ENCODE results near the gene C1GALT1C1.
"Not testable (repeated sequence)": the region's sequence is repeated elsewhere in the genome, so short reads cannot be mapped to it uniquely, and the experiment has no call there.

Gene C1GALT1C1

GRCh38 chrX:120629667-120630537 is at the start of gene C1GALT1C1:
TSS of gene C1GALT1C1 (minus strand) at chrX:120630054. CDS start at chrX:120627166, 2,888 bp downstream.
- peak; percentile 99 to 100 for DNase-seq

- no peak for DNase-seq
Observed at GRCh38 chrX:120677004-120677652, 47.3 kb upstream of the C1GALT1C1 start.

DNA sequence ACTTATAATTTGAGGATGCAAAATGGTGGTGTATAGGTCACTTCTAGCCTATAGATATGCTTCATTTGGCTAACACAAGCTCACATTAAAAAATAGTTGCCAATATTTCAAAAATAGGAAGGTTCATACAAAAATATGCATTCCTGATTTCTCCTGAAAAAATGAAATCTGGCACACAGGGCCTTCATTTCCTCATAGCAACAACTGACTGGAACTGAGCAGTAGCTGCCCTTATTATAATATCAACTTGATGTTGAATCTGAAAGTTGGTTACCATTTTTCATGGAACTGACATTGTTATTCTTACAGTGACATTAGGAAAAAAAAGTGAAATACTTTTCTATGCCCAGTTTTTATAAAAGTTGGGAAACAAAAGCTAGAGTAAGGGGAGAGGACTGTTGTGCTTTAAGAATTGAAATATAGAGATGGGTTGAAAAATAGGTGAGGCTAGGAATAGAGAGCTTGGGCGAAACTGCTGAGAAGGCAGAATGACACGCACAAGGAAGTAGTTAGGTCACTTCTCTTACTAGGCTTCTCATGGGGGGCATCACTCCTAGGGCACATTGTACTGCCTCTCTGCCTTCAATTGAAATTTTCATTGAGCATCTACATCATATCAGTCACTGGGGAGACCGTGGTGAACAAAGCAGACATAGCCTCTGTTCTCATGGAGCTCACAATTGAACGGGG is 43.1 kb upstream of the C1GALT1C1 start:
- no peak for DNase-seq

DNA sequence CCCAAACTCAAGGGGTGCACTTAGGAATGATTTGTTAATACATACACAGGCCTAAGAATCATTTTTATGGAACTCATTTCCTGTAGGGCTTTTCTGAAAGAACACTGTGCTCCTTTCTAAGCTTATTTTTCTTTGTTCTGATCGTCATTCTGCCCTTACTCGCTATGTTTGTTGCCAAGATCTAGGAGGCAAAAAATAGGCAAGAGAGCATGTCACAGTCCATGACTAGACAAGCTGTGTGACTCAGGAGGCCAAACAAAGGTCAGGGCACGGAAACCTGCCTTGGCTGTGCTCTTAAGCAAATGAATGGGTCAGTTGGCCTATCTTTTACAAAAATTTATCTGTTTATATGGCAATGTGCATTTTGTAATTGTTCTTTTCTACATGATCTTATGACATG is 42.5 kb upstream of the C1GALT1C1 start:
- no peak for DNase-seq

DNA sequence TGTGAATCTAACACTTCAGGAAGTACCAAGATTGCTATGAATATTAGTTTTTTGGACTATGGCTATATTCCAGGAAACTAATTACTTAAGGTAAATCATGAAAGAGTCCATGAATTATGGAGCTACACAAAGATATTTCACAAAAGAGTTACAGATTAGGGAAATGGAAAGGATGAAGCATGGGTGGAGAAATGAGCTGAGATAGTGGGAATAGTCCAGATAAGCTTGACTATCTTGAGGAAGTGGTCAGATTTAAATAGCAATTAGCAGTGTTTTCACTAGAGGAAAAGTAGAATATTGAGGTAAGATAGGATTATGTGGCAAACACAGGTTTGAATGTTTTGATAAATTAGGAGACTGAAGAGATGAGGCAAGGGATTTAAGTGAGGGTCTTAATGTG is 42.1 kb upstream of the C1GALT1C1 start:
- no peak for DNase-seq

DNA sequence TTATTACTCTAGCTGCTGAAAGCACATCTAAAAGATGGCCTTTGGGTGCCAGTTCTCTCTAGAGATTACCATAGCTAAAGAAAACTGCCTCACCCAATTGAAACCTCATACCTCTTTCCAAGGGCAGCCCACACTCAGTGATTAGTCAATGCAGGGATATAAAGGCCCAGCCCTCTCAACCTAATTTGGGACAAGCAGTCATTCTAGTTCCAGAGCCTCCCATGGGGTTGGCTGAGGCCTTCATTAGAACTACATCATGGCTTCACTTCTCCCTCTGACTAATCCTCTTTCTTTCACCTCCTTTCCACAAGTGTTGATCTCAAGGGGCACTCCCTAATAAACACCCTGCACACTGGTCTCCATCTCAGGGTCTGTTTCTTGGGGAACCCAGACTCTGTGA is 38.5 kb upstream of the C1GALT1C1 start:
- DNase-seq = no peak

DNA sequence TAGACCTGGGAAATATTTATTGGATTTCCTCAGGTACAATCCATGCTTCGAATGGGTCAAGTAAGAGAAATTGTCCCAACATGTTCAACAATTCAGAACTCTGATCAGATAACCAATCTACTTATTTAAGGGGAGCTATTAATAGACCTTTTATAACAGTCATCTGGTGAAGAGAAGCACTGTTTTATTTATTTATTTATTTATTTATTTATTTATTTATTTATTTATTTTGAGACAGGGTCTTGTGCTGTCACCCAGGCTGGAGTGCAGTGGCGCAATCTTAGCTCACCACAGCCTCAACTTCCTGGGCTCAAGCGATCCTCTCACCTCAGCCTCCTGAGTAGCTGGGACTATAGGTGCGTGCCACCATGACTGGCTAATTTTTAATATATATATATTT is 34.7 kb upstream of the C1GALT1C1 start:
- not testable (repeated sequence) for DNase-seq

DNA sequence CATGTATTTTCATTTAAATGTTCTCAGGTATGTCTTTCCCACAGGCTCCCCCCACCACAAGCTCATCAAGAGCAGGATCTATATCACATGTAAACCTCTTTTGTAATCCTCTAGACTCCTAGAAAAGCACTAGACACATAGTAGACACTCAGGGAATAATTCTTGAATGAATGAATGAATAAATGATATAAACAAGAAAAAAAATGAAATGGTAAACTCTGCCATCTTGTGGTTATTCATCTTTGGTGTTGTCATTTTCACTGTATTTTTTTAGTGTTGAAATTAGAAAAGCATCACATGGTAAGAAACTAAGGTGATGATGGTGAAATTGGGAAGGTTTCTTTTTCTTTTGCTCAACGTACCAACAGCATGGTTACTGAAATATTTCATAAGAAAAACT is 34.2 kb upstream of the C1GALT1C1 start:
- peak in 1 of 2 experiments; percentile 52 for DNase-seq

- DNase-seq = no peak
Observed at GRCh38 chrX:120662662-120663061, 32.8 kb upstream of the C1GALT1C1 start.

DNA sequence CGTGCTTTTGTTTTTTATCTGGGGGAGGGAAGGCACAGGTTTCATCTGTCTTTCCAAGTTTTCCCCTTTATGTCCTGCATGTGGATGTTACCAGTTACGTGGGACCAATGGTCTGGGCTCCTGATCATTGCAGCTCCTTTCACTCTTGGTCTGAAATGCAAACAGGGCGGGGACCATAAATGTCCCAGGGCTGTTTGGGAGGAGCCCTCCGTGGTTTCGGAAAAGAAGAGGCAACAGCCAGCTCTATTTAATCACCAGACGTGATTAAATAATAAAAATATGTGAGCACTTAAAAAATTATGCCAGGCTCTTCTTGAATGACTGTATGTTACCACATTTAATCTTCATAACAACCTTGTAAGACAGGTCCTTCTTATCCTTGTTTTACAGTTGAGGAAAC is 30.8 kb upstream of the C1GALT1C1 start:
- DNase-seq = no peak

GRCh38 chrX:120653000-120653399 is 23.1 kb upstream of the C1GALT1C1 start:
- DNase-seq = peak in 1 of 2 experiments; percentile 33

- DNase-seq = not testable (repeated sequence)
Observed at GRCh38 chrX:120652256-120652655, 22.4 kb upstream of the C1GALT1C1 start.

GRCh38 chrX:120647127-120647526 is 17.3 kb upstream of the C1GALT1C1 start:
- DNase-seq = no peak

- no peak for DNase-seq
Observed at GRCh38 chrX:120642871-120643270, 13.0 kb upstream of the C1GALT1C1 start.

DNA sequence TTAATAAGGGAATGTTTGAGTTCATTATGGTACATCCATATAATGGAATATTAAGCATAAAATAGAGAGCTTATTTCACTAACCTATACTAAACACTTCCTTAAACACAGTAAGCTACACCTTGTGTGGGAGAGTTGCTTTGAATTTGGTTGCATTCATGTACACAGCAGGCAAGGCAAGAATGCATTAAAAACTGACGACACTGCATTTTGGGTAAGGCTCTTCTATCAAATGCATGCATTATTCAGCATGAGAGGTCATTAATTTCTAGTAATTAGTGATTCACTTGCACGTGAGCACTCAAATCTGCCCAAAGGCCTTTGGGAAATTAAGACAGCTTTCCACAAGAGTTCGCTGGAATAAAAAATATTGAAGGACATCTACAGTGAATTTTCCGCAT is 8.8 kb upstream of the C1GALT1C1 start:
- no peak for DNase-seq

GRCh38 chrX:120625371-120625770 is 4.5 kb downstream of the C1GALT1C1 start:
- DNase-seq = no peak

DNA sequence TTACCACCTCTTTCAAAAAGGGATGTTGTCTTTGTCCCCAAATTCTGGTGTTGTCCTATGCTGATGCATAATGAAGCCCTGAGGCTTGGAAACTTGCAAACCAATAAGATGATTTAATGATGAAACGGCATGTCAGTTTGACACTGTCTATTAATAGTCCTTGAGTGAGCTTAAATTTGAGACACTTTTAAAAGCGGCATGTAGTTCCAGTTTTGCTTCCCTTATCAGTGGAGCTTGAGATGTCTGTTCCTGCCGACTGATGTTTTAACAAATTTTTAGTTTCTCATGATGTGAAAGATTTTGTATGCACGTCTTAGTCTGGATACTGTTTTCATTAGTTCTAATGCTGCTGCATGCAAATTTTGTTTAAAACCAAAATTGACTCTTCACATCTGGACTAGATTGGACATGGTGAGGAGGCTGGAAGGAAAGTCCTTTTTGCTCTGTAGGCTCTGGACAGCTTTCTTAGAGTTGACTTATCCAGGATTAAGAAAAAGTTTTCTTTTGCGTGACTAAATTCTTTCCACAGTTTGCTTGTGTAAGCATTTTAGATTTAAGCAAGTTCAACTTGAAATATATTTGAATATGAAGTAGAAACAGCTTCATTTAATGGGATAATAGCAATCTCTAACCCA is 11.7 kb downstream of the C1GALT1C1 start:
- no peak for DNase-seq

- DNase-seq = no peak
Observed at GRCh38 chrX:120614816-120615215, 15.0 kb downstream of the C1GALT1C1 start.

- no peak for DNase-seq
Observed at GRCh38 chrX:120612086-120612485, 17.8 kb downstream of the C1GALT1C1 start.

GRCh38 chrX:120604361-120604782 is 25.5 kb downstream of the C1GALT1C1 start:
- peak; percentile 52 to 78 for DNase-seq

- peak; percentile 96 to 99 for DNase-seq
Observed at GRCh38 chrX:120603707-120604360, 26.0 kb downstream of the C1GALT1C1 start, which contains the start of gene MCTS1. TSS of gene MCTS1 (plus strand) at chrX:120604101. CDS start at chrX:120604237, 136 bp downstream.

DNA sequence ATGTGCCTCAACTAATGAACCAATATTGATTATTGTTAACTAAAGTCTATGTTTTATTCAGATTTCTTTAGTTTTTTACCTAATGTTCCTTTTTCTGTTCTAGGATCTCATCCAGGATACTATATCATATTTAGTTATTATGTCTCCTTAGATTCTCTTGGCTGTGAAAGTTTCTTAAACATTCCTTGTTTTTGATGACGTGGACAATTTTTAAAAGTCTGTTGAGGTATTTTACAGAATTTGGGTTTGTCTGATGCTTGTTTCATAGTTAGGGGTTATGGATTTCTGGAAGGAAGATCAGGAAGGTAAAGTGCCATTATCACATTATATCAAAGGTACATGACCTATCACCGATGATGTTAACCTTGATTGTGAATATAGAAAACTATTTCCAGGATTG is 44.2 kb downstream of the C1GALT1C1 start:
- DNase-seq = no peak
